Stomach smooth muscle (tissue), 2 donors: ENCODE results near the gene AGPAT2.
"Not testable (repeated sequence)": the region's sequence is repeated elsewhere in the genome, so short reads cannot be mapped to it uniquely, and the experiment has no call there.

Experiments used
- H3K27ac ChIP-seq: one replicate; pipeline ENCODE4 v1.7.0; 2013; ENCODE audit warnings: mild to moderate bottlenecking, low read length, inconsistent platforms
- H3K27me3 ChIP-seq, 2 donors: one replicate each; pipeline ENCODE4 v1.7.0; 2013; ENCODE audit warnings: low read length in 2 of 2; ENCODE audit not compliant: insufficient read depth in 2 of 2, control insufficient read depth in 1 of 2
- H3K36me3 ChIP-seq, 2 donors: one replicate each; pipeline ENCODE4 v1.7.0; 2013; ENCODE audit warnings: low read length in 2 of 2; ENCODE audit not compliant: control insufficient read depth in 2 of 2, insufficient read depth in 2 of 2
- H3K4me1 ChIP-seq: one replicate; pipeline ENCODE4 v1.7.0; 2013; ENCODE audit warnings: low read length; ENCODE audit not compliant: control insufficient read depth, insufficient read depth
- H3K4me3 ChIP-seq, 2 donors: one replicate each; pipeline ENCODE4 v1.7.0; 2013; ENCODE audit warnings: low read length in 2 of 2
- H3K9ac ChIP-seq, 2 donors: one replicate each; pipeline ENCODE4 v1.7.0; 2013; ENCODE audit warnings: low read length in 2 of 2, mild to moderate bottlenecking in 1 of 2
- H3K9me3 ChIP-seq, 2 donors: one replicate each; pipeline ENCODE4 v1.7.0; 2013; ENCODE audit warnings: low read length in 2 of 2; ENCODE audit not compliant: control insufficient read depth in 2 of 2
- donor health status: healthy.
- donor health status: Pancreatic carcinoma.

AGPAT2 gene

GRCh38 chr9:136640171-136641111 lies 46.8 kb downstream of the AGPAT2 start:
- no peaks in the 10 kb centered on the region for H3K36me3 ChIP-seq
- no peak overlapping the region for H3K9ac ChIP-seq
- no peak overlapping the region for H3K27ac ChIP-seq
- peaks cover 2% of the 10 kb centered on the region for H3K4me1 ChIP-seq
- no peaks in the 10 kb centered on the region for H3K9me3 ChIP-seq
- H3K27me3 ChIP-seq, result peaks cover 22 to 24% of the 10 kb centered on the region in 2 donors
- no peak overlapping the region for H3K4me3 ChIP-seq

- H3K4me3 ChIP-seq, result no peak overlapping the region
- no peaks in the 10 kb centered on the region for H3K36me3 ChIP-seq
- H3K27me3 ChIP-seq, result peaks cover 3 to 4% of the 10 kb centered on the region in 2 donors
- H3K9me3 ChIP-seq, result no peaks in the 10 kb centered on the region
- H3K27ac ChIP-seq, result no peak overlapping the region
- no peak overlapping the region for H3K9ac ChIP-seq
- H3K4me1 ChIP-seq, result peaks cover 13% of the 10 kb centered on the region
Measured at GRCh38 chr9:136634904-136635303, 52.4 kb downstream of the AGPAT2 start.

- H3K9ac ChIP-seq, H3K27ac ChIP-seq, H3K4me3 ChIP-seq, H3K36me3 ChIP-seq, H3K27me3 ChIP-seq, H3K9me3 ChIP-seq: not testable (repeated sequence)
- peaks cover 13% of the 10 kb centered on the region for H3K4me1 ChIP-seq
Measured at GRCh38 chr9:136632491-136633106, 54.7 kb downstream of the AGPAT2 start.

- H3K9ac ChIP-seq, H3K27me3 ChIP-seq, H3K36me3 ChIP-seq, H3K9me3 ChIP-seq, H3K27ac ChIP-seq, H3K4me3 ChIP-seq: not testable (repeated sequence)
- peaks cover 13% of the 10 kb centered on the region for H3K4me1 ChIP-seq
Measured at GRCh38 chr9:136632072-136632471, 55.2 kb downstream of the AGPAT2 start.

GRCh38 chr9:136631038-136632000 lies 55.9 kb downstream of the AGPAT2 start:
- Histone ChIP-seq H3K9me3 (no peaks in the 10 kb centered on the region), H3K36me3 (no peaks in the 10 kb centered on the region), H3K4me3 (no peak overlapping the region), H3K4me1 (peaks cover 14% of the 10 kb centered on the region), H3K9ac (no peak overlapping the region), H3K27me3 (peaks cover 3 to 4% of the 10 kb centered on the region in 2 donors), H3K27ac (no peak overlapping the region)

- no peaks in the 10 kb centered on the region for H3K9me3 ChIP-seq
- peaks cover 3 to 4% of the 10 kb centered on the region in 2 donors for H3K27me3 ChIP-seq
- no peak overlapping the region for H3K4me3 ChIP-seq
- no peaks in the 10 kb centered on the region for H3K36me3 ChIP-seq
- H3K4me1 ChIP-seq, result peaks cover 20% of the 10 kb centered on the region
- no peak overlapping the region for H3K9ac ChIP-seq
- no peak overlapping the region for H3K27ac ChIP-seq
Measured at GRCh38 chr9:136630662-136630992, 56.6 kb downstream of the AGPAT2 start.

GRCh38 chr9:136629879-136630661 lies 57.2 kb downstream of the AGPAT2 start:
- Histone ChIP-seq H3K36me3 (no peaks in the 10 kb centered on the region), H3K27me3 (peaks cover 3 to 4% of the 10 kb centered on the region in 2 donors), H3K9ac (no peak overlapping the region), H3K27ac (no peak overlapping the region), H3K9me3 (no peaks in the 10 kb centered on the region), H3K4me1 (peaks cover 25% of the 10 kb centered on the region), H3K4me3 (no peak overlapping the region)

GRCh38 chr9:136629001-136629878 lies 58.0 kb downstream of the AGPAT2 start:
- H3K9ac ChIP-seq, result no peak overlapping the region
- peaks cover 3 to 4% of the 10 kb centered on the region in 2 donors for H3K27me3 ChIP-seq
- no peaks in the 10 kb centered on the region for H3K9me3 ChIP-seq
- H3K27ac ChIP-seq, result no peak overlapping the region
- H3K4me3 ChIP-seq, result no peak overlapping the region
- H3K36me3 ChIP-seq, result no peaks in the 10 kb centered on the region
- H3K4me1 ChIP-seq, result peaks cover 32% of the 10 kb centered on the region

- Histone ChIP-seq H3K36me3 (no peaks in the 10 kb centered on the region), H3K9ac (no peak overlapping the region), H3K9me3 (no peaks in the 10 kb centered on the region), H3K4me3 (no peak overlapping the region), H3K27ac (no peak overlapping the region), H3K27me3 (peaks cover 3 to 4% of the 10 kb centered on the region in 2 donors), H3K4me1 (peaks cover 36% of the 10 kb centered on the region)
Measured at GRCh38 chr9:136628268-136628667, 59.0 kb downstream of the AGPAT2 start.
